SIG-M5 treated with dmso at 0.1 percent for 504 hours (cell line): ENCODE data around the gene MDFI.

Source experiments
- DNase-seq: peaks from one replicate; lab custom pipeline; 2025; ENCODE audit not compliant: unreplicated experiment; lab: John Stamatoyannopoulos, UW

Gene MDFI

GRCh38 chr6:41671376-41671775, 33.1 kb downstream of the MDFI start:
- DNase-seq, result no peak

- DNase-seq, result no peak
Measured at GRCh38 chr6:41672016-41672415, 33.7 kb downstream of the MDFI start.

GRCh38 chr6:41672816-41673703, 34.8 kb downstream of the MDFI start:
- DNase-seq, result no peak

- DNase-seq, result no peak
Measured at GRCh38 chr6:41673704-41674000, 35.4 kb downstream of the MDFI start.

- DNase-seq, result no peak
Measured at GRCh38 chr6:41674231-41675000, 36.1 kb downstream of the MDFI start.

GRCh38 chr6:41675176-41675775, 37.0 kb downstream of the MDFI start:
- DNase-seq, result no peak

GRCh38 chr6:41675992-41676391, 37.7 kb downstream of the MDFI start:
- DNase-seq, result no peak

GRCh38 chr6:41676431-41676830, 38.2 kb downstream of the MDFI start:
- no peak for DNase-seq

GRCh38 chr6:41677124-41677921, 39.1 kb downstream of the MDFI start:
- no peak for DNase-seq

GRCh38 chr6:41678511-41679084, 40.3 kb downstream of the MDFI start:
- DNase-seq, result no peak

- DNase-seq, result no peak
Measured at GRCh38 chr6:41679696-41680095, 41.4 kb downstream of the MDFI start.

- DNase-seq, result no peak
Measured at GRCh38 chr6:41680182-41680965, 42.1 kb downstream of the MDFI start.

GRCh38 chr6:41682056-41682477, 43.8 kb downstream of the MDFI start:
- DNase-seq, result peak; percentile 76

- no peak for DNase-seq
Measured at GRCh38 chr6:41682497-41683272, 44.4 kb downstream of the MDFI start.

- DNase-seq, result no peak
Measured at GRCh38 chr6:41683273-41683522, 44.9 kb downstream of the MDFI start.

GRCh38 chr6:41683523-41684310, 45.4 kb downstream of the MDFI start:
- DNase-seq, result peak; percentile 62

GRCh38 chr6:41684311-41685180, 46.3 kb downstream of the MDFI start:
- DNase-seq, result no peak
